Measurements from ENCODE around the gene CACNA1D.

The CACNA1D gene

DNA sequence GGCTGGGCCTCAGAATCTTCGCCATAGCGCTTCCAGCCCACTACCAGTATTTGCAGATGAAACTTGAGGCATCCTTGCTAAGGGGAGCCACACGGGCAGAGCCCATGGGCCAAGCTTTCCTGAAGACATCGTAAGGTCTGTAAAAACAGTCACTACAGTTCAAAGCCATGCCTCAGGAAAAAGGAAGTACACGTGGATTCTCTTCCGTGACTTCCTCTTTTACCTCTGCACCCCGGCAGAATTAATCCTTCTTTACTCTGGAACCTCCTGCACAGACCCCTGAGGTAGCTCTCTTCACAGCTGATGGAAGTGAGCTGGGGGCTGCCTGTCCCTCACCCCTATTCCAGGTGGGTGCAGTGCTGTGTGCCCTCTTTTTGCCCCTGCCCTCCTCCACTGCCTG, 222.6 kb downstream of the CACNA1D start:
- TF ChIP-seq, protein P1, sequence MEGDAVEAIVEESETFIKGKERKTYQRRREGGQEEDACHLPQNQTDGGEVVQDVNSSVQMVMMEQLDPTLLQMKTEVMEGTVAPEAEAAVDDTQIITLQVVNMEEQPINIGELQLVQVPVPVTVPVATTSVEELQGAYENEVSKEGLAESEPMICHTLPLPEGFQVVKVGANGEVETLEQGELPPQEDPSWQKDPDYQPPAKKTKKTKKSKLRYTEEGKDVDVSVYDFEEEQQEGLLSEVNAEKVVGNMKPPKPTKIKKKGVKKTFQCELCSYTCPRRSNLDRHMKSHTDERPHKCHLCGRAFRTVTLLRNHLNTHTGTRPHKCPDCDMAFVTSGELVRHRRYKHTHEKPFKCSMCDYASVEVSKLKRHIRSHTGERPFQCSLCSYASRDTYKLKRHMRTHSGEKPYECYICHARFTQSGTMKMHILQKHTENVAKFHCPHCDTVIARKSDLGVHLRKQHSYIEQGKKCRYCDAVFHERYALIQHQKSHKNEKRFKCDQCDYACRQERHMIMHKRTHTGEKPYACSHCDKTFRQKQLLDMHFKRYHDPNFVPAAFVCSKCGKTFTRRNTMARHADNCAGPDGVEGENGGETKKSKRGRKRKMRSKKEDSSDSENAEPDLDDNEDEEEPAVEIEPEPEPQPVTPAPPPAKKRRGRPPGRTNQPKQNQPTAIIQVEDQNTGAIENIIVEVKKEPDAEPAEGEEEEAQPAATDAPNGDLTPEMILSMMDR (IDR thresholded peaks at IDR 0.05; ENCODE audit: insufficient read depth, low read depth, low read length, missing control alignments): no peak
- no peak for DNase-seq (ENCODE audit: low read depth)

DNA sequence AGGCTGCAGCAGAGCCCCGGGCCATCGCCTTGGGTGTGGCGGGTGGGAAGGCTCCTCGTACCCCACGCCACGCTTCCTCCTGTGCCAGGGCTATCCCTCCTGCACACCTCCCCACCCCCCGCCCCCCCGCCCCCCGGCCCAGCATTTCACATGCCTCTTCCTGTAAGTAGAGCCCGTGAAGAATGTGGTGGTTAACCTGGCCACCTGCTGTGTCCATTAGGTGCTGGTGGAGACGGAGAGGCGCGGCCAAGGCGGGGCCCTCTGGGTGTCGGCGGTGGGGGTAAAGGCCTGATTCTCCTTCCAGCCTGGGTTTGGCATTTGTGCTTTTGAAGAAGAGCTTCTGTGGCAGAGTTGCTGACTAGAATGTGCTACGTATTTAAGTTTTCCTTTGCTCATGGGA, 224.1 kb downstream of the CACNA1D start:
- TF ChIP-seq, protein P1 (IDR thresholded peaks at IDR 0.05; ENCODE audit: insufficient read depth, low read depth, low read length, missing control alignments): no peak
- no peak overlapping the region for H3K4me3 ChIP-seq (ENCODE audit: low read depth, low read length)
- no peak for DNase-seq (ENCODE audit: low read depth)

More for the DNA sequence above, 222.6 kb downstream of the CACNA1D start:
- H3K4me3 ChIP-seq (ENCODE audit: low read depth, low read length): no peak overlapping the region

DNA sequence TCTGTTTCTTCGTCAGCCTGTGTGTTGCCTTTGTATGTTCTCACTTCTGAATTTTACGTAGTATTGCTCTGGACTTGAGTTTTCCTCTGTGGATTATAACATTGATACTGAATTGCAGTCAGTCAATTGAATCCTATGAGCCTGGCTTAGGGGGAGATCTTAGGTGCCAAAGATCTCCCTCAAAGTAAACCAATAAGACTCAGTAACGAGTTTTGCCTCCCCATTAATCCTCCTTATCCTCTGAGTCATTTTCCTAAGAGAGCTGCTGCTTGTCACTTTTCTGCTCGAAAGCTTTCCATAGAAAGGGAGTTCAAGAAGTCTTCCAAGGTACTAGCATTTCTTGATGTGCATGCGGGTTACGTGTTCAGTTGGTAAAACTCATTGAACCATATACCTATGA, 225.4 kb downstream of the CACNA1D start:
- DNase-seq (ENCODE audit: low read depth): no peak
- H3K4me3 ChIP-seq (ENCODE audit: low read depth, low read length): no peak overlapping the region
- TF ChIP-seq, protein P1 (IDR thresholded peaks at IDR 0.05; ENCODE audit: insufficient read depth, low read depth, low read length, missing control alignments): no peak

DNA sequence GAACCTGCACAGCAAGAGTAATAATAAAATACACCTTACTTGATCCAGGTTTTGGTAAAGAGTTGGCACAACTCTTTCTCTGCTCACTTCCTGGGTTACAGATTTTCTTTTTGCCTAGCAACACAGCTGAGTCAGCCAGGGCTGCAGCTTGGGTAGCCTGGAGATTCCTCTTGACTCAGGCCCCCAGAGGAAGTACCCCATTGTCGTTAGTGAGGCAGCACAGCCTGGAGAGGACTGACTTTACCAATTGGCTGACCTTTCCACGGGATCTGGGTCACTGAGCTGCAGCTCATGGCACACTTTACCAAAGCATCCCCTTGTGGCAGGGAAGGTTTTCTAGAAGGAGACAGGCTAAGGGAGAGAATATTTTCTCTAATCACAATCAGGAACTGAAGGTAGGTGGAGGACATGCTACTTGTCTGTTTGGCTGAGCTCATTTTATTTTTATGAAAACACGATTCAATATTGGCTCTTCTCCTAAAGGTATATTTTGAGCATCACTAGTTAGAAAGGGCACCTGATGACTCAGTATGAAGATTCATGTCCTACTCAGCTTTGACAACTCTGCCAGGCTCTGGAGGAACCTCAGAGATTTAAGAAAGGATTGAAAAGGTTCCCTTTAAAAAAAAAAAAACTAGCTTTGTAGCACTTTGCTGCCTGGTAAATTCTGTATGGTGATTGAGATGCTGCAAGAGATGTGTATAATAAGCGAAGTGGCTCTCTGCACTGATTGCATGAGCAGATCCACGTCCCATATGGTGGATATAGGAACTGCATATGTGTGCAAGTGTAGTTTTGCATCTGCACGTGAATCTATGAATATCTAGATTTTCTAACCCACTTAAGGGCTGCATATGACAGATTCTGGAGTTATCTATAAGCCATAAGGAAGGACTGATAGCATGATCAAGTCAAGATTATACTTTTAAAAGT, 227.0 kb downstream of the CACNA1D start:
- H3K4me3 ChIP-seq (ENCODE audit: low read depth, low read length): no peak overlapping the region
- TF ChIP-seq, protein P1 (IDR thresholded peaks at IDR 0.05; ENCODE audit: insufficient read depth, low read depth, low read length, missing control alignments): no peak
- no peak for DNase-seq (ENCODE audit: low read depth)

DNA sequence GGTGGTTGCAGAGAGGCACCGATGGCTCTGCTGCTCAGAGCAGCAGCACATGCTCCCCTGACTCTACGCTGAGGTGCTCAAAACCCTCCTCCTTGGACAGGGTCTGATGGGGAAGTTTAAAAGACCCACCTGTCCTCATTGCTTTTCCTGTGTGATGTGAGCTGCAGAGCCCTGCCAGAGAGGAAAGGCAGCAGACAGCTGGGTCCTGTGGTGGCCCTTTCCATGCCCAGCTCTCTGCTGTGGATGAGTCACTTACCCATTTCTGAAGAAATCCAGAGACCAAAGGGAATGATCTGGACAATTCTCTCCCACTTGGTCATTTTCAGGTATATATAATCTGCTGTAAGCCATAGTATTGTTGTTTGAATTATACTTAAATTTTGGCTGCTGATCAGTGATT, 230.2 kb downstream of the CACNA1D start:
- H3K4me3 ChIP-seq (ENCODE audit: low read depth, low read length): no peak overlapping the region
- TF ChIP-seq, protein P1 (IDR thresholded peaks at IDR 0.05; ENCODE audit: insufficient read depth, low read depth, low read length, missing control alignments): no peak
- no peak for DNase-seq (ENCODE audit: low read depth)

DNA sequence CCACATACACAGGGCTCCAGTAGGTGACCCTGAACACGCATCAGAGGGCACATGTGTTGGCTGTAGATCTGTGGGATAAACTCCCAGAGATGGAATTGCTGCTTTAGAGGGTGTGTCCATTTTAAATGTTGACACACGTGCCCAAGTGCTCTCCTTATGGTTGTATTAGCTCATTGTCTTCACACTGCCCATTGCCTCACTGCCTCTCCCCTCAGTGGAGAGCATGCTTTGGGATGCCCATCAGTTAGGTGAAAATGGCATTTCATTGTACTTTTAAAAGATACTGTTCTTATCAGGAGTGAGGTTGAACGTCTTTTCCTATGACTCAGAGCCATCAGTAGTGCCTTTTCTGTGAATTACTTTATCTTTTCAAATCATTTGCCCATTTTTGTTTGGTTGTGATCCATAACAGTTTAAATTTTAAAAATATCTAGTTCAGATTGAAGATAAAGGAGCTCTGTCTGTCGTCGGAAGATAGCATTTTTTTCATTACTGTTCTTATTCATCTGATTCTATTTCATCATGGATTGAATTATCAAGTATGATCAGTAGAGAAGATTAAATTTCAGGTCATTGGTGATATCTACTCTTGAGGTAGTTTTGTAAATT, 231.1 kb downstream of the CACNA1D start:
- DNase-seq (ENCODE audit: low read depth): no peak
- TF ChIP-seq, protein P1 (IDR thresholded peaks at IDR 0.05; ENCODE audit: insufficient read depth, low read depth, low read length, missing control alignments): no peak

More for the DNA sequence above, 231.1 kb downstream of the CACNA1D start:
- H3K4me3 ChIP-seq (ENCODE audit: low read depth, low read length): no peak overlapping the region
